ENCODE data around the gene SCGB3A2. TPM values are rescaled to one million over a fixed set of nuclear protein-coding genes. Genes with fewer than 3 reads are reported as not detected.

SCGB3A2 gene
- total RNA-seq: 1.2 TPM in 1 of 2 replicates, not detected in the other

GRCh38 chr5:147878066-147878759 is at the start of gene SCGB3A2:
Gene SCGB3A2 (plus strand): TSS chr5:147878711. CDS start chr5:147878804, 93 bp downstream.

GRCh38 chr5:147831465-147831864 is 47.0 kb upstream of the SCGB3A2 start, which contains the start of gene SPINK1:
Gene SPINK1 (minus strand): TSS chr5:147831671. CDS start chr5:147831577, 94 bp downstream.

GRCh38 chr5:147906326-147907095 is 28.0 kb downstream of the SCGB3A2 start, which contains the start of gene C5orf46:
Gene C5orf46 (minus strand): TSS chr5:147906538. CDS start chr5:147906501, 37 bp downstream.

Other genes with a start within 250 kb of the SCGB3A2 start
- not detected in 2 replicates for gene JAKMIP2, start 96.0 kb upstream of the SCGB3A2 start, total RNA-seq
- gene SPINK1, start 47.0 kb upstream of the SCGB3A2 start, total RNA-seq: not detected in 2 replicates
- gene C5orf46, start 27.8 kb downstream of the SCGB3A2 start, total RNA-seq: 9.9 and 22.0 TPM in 2 replicates
- gene SPINK5, start 185.3 kb downstream of the SCGB3A2 start, total RNA-seq: not detected in 2 replicates